ENCODE measurements around the gene OR2V1. TPM values are rescaled to one million over a fixed set of nuclear protein-coding genes. Genes with fewer than 3 reads are reported as not detected.
"Not testable (repeated sequence)": the region's sequence is repeated elsewhere in the genome, so short reads cannot be mapped to it uniquely, and the experiment has no call there.

Gene OR2V1
- polyA plus RNA-seq, 3 donors, result 0.06 TPM; not detected in 2

DNA sequence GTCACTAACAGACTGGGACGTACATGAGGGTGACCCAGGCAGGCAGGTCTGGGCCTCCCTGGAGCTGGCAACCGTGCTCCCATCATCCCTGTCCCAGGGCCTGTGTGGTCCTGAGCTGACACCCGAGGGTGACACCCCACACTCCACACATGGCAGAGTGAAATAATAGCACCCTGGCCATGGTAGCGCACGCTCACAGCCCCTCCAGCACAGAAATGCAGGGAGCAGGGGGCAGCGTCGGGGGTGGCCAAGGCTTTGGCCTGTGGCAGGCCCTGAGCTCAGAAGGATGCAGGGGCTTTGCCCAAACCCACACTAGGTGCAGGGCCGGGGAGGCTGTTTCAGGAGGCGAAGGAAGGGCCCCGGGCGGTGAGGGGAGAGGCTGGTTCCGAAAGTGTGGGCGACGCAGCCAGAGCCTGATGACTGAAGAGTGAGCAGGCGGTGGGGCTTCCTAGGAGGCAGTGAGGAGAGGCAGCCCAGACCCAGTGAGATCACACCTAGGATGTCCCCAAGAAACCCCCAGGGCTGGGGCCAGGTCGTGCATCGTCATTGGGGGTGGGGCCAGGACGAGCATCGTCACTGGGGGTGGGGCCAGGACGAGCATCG lies 29.3 kb upstream of the OR2V1 start:
- no peak for DNase-seq

DNA sequence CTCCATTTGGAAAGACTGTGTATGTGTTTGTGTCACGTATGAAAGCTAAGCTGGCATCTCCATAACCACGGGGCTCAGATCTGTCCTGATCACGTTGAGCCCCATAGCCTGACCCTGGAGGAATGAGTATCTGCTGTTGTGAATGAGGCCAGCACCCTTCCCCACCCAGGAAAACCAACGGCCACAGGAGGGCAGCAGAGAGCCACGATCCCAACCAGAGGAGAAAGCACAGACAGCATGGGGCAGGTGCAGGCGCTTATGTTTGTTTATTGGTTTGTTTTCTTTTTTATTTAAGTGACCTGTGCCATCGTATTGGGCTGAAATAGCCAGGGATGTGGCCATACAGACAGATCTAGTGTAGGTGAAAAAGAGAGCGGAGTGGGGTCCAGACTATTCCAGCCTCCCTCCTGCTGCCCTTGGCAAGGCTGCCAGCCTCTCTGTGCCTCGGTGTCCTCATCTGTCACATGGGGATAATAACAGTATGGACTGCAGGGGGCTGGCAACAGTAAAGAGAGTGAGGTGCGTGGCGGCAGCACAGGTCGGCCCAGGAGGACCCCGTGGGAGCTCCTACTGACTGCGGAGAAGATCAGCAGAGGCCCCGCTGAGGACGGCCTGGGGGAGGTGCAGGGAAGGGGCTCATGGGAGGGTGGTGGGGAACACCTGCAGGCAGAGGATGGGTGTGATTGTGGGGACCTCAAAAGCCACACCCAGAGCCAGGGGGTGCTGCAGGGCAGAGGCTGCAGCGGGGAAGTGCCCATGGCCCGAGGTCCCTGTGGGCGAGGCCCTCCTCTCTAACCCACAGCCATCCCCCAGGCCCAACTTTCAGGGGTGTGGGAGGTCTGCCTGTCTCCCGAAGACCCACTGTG lies 28.6 kb upstream of the OR2V1 start:
- peak; percentile 74 for DNase-seq

DNA sequence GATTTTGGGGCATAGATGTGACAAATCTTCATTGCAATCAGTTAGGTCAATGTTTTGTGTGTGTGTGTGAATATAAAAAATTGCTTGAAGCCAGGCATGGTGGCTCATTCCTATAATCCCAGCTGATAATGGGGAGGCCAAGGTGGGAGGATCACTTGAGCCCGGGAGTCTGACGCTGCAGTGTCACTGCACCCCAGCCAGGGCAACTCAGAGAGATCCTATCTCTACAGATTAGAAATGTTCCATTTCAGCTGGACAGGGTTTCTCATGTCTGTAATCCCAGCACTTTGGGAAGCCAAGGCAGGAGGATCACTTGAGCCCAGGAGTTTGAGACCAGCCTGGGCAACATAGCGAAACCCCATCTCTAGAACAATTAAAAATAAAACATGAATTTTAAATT lies 27.9 kb upstream of the OR2V1 start:
- DNase-seq, result no peak

DNA sequence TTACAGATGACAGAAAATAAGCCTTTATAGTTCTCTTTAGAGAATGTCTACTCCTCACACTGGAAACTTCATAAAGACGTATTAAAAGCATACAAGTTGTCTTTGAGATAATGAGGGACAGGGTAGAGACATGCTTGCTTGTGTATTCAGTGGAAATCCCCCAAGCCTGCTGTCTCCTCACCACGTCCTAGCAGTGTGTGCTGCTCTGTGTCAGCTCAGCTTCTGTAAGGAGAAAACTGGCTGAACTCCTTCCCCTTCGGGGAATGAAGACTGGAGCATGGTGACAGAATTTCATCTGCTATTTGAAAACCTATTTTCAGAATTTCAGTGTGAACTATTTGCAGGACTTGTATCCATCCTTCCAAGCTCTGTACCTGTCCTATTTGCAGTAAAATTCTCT lies 25.8 kb upstream of the OR2V1 start:
- DNase-seq, result no peak

DNA sequence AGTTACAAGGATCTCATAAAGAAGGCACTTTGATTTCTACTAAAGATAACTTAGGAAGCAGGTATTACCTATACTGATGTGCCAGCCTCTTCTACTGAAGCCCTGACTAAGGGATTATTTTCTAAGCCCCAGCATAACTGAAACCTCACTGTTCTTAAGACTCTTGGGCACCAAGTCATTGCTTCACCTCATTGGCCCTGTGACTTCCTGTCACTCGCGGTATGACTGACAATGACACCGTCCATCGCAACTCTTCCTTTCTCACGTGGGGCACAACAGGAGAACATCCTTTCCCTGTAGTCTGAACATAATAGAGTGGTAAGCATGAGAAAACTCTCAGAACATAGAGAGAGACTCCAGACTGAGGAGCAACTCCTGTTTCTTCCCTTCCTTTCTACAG lies 22.8 kb upstream of the OR2V1 start:
- DNase-seq, result no peak

DNA sequence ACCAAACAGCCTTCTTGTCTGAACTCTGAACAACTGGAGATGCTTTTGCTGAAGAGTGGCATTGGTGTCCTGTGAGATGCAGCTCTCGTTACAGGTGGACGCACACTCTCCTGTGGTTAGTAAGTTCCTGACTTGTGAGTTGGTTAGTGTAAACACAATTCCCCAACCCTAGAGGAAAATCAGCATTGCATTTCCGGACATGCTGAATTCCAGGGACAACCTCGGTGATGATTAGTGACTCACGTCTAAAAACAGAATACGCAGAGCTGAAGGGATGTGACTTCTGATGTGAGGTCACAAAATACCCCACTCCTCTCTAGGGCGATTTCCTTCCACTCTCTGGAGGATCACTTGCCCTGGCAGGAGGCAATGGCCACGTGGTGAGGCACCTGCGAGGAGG lies 21.4 kb upstream of the OR2V1 start:
- DNase-seq, result no peak

DNA sequence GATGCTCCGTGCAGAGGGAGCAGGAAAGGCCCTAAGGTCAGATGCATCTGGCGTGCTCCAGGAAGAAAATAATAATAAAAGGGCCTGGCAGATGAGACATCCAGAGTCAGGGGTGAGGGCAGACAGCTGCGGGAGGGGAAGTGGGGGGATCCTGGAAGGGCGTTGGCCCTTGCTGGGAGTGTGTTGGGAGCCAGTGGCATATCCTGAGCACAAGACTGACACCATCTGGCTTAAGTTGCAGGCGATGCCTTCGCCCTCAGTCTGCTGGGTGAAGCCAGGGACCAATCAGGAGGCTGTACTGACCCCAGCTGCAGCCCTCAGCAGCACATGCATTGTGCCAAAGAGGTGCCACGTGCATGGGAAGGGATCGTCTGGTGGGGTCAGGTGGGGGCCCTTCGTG lies 20.2 kb upstream of the OR2V1 start:
- DNase-seq, result no peak

DNA sequence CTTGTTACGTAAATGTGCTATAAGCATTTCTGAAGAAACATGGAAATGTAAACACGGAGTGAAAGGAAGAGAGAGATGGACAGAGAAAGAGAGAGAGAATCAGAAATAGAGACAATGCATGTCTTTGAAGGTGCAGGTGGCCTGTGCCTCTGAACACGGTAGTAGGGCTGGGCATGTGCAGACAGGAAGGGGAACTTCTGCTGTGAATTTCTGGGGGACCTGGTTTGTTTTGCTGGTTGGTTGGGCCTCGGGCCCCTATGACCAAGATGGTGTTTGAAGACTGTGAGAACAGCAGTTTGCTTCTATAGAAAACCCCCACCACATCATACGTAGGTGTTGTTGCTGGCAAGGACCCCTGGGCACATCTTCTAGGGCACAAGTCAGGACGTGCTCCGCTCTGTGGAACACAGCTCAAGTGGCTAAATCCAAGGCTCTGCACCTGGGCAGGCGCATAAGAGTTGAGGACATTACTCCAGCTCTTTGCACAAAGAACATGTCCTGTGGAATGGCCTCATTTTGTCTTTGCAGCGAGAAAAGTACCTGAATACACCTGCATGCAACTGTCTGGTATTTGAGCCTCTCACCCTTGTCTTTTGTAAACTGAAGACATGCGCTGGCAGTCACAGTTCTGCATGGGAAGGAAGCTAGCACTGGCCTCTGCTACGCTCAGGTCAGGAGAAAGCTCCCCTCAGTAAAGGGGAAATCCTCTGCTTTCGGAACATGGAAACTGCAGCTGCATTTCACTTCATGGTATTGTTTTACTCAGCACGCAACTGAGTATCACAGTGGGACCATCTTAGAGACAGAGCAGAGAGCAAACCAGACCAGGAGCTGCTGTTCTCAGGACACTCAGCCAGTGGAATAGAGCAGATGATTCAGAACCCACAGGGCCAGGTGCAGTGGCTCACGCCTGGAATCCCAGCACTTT lies 19.1 kb upstream of the OR2V1 start:
- no peak for DNase-seq

DNA sequence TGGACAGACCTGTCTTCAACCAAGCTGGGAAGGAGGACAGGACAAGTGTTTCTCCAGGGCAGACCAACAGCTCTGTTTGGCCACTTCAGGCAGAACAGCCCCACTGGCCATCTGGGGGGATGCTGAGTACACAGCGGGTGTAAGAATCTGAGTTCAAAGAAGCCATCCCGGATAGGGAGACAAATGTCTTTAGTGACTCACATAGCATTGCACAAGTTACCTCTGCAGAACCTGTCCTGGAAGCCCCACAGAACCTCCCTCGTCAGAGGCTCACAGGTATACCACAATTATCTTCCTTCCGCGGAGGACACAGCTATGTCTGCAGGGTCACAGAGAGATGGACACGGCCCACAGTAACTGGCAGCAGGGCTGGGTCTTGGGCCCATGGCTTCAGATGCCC lies 18.4 kb upstream of the OR2V1 start:
- DNase-seq, result no peak

DNA sequence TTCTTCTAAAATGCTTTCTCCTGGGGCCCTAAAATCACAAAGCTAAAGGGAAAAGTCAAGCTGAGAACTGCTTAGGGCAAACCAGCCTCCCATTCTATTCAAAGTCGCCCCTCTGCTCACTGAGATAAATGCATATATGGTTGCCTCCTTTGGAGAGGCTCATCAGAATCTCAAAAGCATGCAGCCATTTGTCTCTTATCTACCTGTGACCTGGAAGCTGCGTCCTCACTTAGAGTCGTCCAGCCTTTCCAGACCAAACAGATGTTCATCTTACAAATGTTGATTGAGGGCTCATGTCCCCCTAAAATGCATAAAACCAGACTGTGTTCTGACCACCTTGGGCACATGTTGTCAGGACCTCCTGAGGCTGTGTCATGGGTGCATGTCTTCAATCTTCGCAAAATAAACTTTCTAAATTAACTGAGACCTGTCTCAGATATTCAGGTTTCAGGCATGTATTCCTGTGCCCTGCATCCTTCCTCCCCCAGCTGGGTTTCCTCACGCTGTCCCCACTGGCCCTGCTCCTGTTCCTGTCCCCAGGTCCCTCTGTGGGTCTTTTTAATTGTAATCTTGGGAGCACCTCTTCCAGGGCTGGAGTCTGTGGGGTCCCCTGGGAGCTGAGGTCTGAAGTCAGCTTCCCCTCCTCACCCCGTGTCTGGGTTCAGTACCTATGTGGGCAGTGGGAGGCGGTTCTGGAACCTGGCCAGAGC lies 16.1 kb upstream of the OR2V1 start, which contains the start of gene OR2V2:
Gene OR2V2 (plus strand): TSS at position 660 of the 710 bp plus-strand sequence. CDS start 7,357 bp downstream, outside the sequence.
- DNase-seq, result not testable (repeated sequence)

DNA sequence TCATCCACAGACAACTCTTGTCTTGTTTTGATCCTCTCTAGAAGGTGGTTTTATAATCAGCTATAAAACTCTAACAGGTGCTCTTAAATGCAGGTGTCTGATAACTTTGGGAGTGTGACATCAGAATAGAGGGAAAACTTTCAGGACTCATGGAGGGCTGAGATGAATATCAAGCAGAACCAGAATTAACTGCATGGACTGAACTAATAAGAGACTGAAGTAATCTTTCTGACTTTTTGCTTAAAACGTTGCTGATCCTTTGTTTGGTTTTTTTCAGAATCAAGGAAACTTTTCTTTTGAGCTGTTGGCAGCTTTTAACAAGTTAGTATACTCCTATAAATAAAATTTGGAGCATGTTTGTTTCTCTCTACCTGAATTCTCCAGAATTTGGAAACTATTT lies 14.2 kb upstream of the OR2V1 start:
- no peak for DNase-seq

DNA sequence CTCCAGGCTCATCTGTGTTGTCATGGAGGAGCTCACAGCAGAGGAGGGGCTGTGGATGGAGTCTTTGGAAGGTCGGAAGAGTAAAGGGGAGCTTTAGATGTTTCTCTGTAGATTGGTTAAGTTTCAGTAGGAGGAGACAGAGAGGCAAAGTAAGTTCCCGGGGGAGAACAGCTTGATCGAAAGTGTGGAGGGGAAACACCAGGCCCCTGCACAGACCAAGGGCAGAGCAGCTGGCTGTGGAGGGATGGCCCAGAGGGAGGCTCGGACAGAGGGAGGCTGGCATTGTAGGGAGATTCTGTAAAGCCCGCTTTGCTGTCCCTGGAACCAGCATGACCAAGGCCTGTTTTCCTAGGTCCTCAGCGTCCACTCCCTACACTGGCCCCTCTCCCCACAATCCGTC lies 11.1 kb upstream of the OR2V1 start:
- DNase-seq, result no peak

DNA sequence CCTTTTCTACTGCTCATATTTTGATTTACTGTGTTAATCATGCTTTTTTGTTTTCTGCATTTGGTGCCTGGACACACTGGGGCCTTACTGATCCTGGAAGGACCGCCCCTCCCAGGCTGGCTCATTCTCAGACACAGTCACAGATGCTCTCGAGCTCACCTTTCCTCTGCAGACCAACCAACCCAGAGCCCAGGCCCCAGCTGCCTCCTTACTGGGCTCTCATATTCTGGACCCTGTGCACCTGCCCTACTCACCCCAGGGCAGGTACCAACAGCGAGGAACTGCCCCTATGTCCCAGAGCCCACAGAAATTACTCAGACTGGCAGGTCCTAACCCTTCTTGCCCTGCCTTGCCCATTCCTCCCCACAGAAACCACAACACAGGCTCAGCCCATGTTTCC lies 9.8 kb upstream of the OR2V1 start:
- no peak for DNase-seq

DNA sequence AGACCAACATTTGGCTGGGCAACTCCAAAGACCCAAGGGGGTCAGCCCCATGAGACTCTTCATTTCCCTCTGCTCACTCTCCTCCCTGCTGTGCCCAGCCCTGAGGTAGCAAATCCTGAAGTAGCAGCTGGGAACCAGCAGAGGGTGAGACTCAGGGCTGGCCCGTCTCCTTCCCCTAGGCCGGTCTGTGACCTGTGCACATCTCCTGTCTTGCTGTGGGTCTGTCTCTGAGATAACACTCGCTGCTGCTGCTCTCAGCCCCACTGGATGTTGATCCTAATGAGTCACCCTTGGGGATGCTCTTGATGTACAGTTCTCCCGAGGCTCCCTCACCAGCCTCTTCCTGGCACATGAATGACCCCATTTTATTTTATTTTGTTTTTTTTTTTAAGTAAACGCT lies 7.3 kb upstream of the OR2V1 start:
- no peak for DNase-seq

DNA sequence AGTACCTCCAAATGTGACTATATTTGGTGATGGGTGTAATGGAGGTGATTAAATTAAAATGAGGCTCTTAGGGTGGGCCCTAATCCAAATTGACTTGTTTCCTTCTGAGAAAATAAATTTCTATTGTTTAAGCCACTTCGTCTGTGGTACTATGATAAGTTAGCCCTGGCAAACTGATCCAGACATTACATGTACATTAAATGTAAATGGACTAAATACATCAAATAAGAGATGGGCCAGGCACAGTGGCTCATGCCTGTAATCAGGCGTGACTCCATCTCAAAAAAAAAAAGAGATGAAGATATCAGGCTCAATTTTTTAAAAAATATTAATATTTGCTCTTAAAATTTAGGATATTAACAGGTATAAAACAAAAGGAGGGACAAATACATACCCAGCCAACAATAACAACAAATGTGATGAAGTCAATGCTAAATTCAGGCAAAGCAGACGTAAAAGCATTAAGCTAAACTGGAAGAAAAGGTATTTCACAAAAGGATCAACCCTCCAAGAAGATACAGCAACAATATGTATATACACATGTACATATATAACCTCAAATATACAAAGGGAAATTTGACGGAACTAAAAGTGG lies 5.5 kb upstream of the OR2V1 start:
- no peak for DNase-seq

DNA sequence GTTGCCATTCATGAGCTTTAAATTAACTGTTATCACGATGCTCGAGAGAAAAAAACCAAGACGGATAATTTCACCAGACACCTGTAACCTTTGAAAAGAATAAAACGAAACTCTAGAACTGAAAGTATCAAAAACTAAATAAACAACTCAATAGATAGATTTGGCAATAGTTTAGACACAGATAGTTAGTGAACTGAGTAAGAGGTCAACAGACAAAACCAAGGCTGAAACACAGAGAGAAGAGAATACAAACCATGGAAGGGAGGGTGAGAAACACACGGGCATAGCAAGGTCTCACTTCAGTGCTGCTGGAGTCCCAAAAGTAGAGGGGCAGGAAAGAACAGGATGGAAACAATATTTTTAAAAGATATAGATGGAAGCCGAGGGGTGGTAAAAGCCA lies 3.3 kb upstream of the OR2V1 start:
- DNase-seq, result no peak

DNA sequence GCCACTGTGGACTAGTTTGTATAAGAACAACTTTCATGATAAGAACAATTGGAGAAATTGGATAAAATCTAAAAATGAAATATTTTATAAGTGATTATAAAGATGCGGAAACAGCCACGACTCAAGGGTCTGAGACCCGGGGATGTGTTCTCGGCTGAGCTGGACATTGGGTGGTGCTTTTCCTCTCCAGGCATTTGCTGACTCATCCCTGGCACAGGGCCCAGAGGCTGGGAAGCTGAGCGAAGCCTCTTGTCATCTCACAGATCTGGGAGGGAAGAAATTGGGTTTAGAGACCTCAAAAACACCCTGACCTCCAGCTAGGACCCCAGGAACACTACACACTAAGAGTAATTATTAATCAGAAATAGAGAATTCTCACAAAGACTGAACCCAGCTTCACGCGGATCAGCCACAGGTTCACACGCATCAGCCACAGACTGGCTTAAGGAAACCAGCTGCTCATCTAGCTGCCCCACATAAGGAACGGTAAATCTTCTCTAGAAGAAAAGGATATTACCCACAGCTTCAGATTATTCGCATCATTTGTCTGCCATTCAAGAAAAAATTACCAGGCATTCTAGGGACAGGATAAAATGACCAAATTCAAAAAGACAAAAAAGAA lies 2.8 kb upstream of the OR2V1 start:
- no peak for DNase-seq

DNA sequence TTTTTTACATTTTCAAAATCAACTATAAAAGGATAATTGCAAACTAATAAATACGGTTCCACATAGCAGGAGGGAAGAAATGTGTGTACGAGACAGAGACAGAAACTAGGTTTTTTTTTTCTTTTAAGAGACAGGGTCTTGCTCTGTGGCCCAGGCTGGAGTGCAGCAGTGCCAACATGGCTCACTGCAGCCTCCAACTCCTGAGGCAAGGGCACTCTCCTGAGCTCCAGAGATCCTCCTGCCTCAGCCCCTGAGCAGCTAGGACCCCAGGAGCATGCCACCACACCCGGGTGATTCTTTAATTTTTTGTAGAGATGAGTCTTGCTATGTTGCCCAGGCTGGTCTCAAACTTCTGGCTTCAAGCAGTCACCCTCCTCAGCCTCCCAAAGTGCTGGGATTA lies 2.1 kb upstream of the OR2V1 start:
- no peak for DNase-seq

DNA sequence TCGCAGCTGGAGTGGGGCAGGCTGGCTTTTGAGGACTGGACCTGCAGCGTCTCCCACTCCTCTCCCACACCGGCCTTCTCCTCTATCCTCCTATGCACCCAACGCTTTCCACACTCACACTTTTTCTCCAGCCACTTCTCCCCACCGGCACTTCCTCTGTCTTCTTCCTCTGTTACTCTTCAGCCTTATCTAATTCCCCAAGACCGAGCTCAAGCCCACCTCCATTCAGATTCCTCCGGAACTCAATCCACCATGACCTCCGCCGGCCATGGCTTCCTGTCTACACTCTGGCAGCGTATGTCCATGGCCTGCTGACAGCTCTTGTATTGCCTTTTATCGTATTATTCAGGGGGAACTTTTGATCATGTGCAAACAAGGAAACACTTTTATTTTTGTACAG lies 545 bp upstream of the OR2V1 start:
- no peak for DNase-seq

DNA sequence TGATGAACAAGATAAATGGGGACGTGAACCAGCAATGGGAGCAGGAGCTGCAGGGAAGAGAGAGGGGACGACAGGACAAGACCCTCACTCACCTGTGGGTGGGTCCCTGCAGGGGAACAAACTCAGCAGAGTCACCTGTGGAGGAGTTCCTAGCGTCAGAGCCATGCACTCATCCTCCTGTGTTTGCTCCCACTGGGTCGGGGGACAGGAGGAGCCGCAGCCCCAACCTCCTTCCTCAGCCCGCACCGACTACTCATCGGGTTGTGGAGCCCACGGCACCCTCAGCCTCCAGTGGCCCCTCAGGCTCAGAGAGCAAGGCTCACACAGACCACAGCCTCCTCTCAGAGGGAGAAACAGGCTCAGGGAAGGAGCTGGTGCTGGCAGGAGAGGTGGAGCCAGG lies 888 bp downstream of the OR2V1 start:
- not testable (repeated sequence) for DNase-seq

DNA sequence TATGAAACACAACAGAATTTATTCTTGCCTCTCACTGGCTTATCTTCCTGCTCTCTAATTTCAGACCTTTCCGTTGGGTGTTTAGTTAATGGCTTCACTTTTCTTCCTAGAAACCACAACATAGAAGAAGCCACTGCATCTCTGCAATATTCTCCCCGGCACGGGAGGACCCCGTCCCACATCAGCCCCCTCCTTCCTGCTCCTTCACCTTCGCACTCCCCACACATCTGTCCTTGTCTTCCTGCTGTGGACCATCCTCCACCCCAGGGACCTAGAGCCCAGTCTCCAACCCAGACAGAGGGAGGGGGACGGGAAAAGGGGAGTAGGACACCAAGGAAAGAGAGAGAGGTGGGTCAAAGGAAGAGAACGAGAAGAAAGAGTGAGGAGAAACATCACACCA lies 1.4 kb downstream of the OR2V1 start:
- DNase-seq, result no peak

All from renal pelvis (tissue), 4 donors.